GM21381 (cell line): ENCODE results near the gene ZNF598.
"Not testable (repeated sequence)": the region's sequence is repeated elsewhere in the genome, so short reads cannot be mapped to it uniquely, and the experiment has no call there.

ENCODE experiments used
- ATAC-seq: cut with Tn5 transposase; IDR thresholded peaks from one replicate; pipeline ENCODE4 v1.9.1; 2021; ENCODE audit warnings: mild to moderate bottlenecking, moderate library complexity; ENCODE audit not compliant: unreplicated experiment

The ZNF598 gene

GRCh38 chr16:2040787-2041522, 31.3 kb upstream of the ZNF598 start:
- ATAC-seq = no peak

- no peak for ATAC-seq
These were observed 30.6 kb upstream of the ZNF598 start for GRCh38 chr16:2040041-2040786.

- ATAC-seq = no peak
These were observed 29.8 kb upstream of the ZNF598 start for GRCh38 chr16:2039274-2040031.

- no peak for ATAC-seq
These were observed 29.0 kb upstream of the ZNF598 start for GRCh38 chr16:2038382-2039231.

- ATAC-seq = no peak
These were observed 28.2 kb upstream of the ZNF598 start for GRCh38 chr16:2037647-2038381.

- ATAC-seq = no peak
These were observed 27.5 kb upstream of the ZNF598 start for GRCh38 chr16:2037115-2037514.

- no peak for ATAC-seq
These were observed 26.8 kb upstream of the ZNF598 start for GRCh38 chr16:2036200-2036966.

- no peak for ATAC-seq
These were observed 26.0 kb upstream of the ZNF598 start for GRCh38 chr16:2035431-2036199.

GRCh38 chr16:2034696-2035430, 25.2 kb upstream of the ZNF598 start:
- ATAC-seq = no peak

- ATAC-seq = not testable (repeated sequence)
These were observed 24.5 kb upstream of the ZNF598 start for GRCh38 chr16:2033909-2034695.

- ATAC-seq = no peak
These were observed 23.7 kb upstream of the ZNF598 start for GRCh38 chr16:2033057-2033908.

- ATAC-seq = no peak
These were observed 22.9 kb upstream of the ZNF598 start for GRCh38 chr16:2032285-2033056.

- ATAC-seq = no peak
These were observed 21.5 kb upstream of the ZNF598 start for GRCh38 chr16:2031081-2031577.

- no peak for ATAC-seq
These were observed 20.4 kb upstream of the ZNF598 start for GRCh38 chr16:2030036-2030435.

- ATAC-seq = no peak
These were observed 19.7 kb upstream of the ZNF598 start for GRCh38 chr16:2029350-2029749.
